Raji (cell line): Measurements from ENCODE around the gene RNF151.

Experiments
- POLR2A ChIP-seq: IDR thresholded peaks from 2 replicates; pipeline ENCODE4 v1.6.1; 2011; ENCODE audit warnings: low read depth, low read length, control low read depth; ENCODE audit not compliant: insufficient read depth

Gene RNF151, protein sequence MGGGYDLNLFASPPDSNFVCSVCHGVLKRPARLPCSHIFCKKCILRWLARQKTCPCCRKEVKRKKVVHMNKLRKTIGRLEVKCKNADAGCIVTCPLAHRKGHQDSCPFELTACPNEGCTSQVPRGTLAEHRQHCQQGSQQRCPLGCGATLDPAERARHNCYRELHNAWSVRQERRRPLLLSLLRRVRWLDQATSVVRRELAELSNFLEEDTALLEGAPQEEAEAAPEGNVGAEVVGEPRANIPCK

DNA sequence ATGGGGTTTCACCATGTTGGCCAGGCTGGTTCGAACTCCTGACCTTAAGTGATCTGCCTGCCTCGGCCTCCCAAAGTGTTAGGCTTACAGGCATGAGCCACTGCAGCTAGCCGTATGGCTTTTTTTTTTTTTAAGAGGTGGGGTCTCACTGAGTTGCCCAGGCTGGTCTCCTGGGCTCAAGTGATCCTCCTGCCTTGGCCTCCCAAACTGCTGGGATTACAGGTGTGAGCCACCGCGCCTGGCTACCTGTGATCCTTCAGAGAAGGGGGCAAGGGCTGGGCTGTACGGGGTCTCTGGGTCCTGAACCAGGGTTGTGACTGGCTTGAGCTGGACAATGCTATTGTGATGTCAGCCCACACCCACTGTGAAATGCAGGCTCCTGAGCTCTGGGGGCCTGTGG lies at the start of gene RNF151:
RNF151 (plus strand) TSS at position 397 of the 400 bp plus-strand sequence. CDS start 26 bp downstream, outside the sequence.
- TF ChIP-seq POLR2A, result no peak

DNA sequence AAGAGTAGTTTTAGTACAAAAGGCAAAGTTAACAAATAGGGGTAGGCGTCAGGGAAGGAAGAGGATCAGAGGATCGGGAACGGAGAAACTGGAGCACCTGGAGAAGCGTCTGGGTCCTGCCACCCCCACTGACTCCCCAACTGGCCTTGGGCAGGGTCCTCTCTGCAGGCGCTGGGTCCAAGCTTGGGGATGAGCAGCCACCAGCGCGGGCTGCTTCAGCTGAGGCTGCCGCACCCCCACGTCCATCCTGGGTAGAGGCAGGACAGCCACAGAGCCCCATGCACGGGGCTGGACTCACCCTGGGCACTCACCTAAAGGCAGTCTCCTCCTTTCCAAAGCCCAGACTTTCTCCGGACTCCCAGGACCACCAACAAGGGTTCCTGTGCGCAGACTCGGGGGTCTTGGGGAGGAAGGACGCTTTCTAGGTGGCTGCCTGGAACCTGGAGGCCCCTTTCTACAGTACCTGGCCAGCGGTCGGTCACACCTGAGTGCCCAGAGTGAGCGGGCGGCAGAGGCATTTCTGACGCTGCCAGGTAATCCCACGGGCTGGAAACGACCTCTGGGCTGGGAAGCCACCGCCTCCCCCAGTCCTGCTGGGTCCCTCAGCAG lies 49.5 kb upstream of the RNF151 start:
- TF ChIP-seq POLR2A, result no peak

DNA sequence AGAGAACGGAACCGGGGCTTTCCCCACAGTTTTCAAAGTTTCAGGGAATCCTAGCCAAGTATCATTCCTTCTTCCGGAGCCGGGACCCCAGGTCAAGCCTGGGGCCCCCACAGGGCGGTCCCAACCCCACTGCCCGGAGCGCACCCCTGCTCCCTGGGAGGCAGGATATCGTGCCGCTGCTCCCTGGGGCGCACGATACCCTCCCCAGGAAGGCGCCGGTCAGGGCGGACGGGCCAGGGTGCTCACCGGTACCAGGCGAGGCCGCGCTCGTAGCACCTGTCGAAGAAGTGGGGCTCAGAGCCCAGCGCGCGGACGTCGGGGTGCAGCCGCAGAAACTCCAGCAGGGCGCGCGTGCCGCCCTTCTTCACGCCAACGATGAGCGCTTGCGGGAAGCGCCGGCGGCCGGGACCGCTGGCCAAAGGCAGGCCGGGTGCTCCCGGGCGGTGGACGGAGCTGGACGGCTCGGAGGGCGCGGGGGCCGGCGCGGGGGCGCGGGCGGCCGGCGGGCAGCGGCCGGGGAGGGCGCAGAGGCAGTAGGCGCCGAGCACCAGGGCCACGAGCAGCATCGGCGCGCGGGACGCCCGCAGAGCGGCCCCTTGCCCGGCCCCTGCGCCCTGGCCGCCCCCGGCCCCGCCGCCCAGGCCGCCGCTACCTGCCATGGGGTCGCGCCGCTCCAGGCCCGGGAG lies 48.8 kb upstream of the RNF151 start:
- TF ChIP-seq POLR2A, result no peak

DNA sequence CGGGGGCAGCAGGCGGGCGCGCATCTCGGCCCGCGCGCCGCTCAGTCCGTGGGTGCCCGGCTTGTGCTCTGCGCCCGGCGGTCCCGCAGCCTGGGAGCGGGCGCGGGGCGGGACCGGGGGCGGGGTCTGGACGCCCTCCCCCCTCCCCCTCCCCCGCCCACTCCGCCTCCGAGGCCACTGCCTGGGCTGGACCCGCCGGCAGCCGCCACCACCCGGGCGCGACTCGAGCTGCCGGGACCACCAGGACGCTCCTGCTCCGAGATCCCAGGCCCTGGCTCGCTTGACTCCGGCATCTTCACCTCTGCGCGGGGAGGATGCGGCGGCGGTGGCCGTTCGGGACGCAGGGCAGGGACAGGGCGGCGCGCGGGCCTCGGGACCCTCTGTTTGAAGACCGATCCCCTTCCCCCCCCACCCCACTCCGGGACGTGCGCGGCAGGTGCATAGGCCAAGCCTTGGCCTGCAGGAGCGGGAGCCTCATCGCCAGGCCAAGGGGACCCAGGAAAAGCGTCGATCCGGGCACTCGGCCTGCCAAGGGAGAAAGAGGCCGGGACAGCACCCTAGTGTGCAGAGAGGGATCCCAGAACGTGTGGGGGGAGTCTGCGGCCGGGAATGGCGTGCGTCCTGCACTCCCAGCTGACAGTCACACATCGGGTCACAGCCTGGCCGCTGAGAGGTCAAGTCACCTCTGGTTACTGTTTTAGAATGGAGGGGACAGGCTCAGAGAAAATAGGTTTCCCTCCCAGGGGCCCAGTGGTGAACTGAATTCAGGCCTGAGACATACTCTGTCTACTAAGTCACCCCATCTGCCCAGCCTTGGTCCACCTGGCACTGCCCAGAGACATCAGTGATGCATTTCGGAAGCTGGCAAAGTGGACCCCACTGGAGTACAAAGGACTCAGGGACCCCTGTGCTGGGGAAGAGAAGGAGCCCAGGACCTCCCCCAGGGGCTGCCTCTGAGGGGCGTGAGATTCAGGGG lies 48.0 kb upstream of the RNF151 start, which contains the start of gene HS3ST6:
HS3ST6 (minus strand) TSS at position 65 of the 976 bp plus-strand sequence. CDS start 92 bp downstream, outside the sequence.
- TF ChIP-seq POLR2A, result no peak

DNA sequence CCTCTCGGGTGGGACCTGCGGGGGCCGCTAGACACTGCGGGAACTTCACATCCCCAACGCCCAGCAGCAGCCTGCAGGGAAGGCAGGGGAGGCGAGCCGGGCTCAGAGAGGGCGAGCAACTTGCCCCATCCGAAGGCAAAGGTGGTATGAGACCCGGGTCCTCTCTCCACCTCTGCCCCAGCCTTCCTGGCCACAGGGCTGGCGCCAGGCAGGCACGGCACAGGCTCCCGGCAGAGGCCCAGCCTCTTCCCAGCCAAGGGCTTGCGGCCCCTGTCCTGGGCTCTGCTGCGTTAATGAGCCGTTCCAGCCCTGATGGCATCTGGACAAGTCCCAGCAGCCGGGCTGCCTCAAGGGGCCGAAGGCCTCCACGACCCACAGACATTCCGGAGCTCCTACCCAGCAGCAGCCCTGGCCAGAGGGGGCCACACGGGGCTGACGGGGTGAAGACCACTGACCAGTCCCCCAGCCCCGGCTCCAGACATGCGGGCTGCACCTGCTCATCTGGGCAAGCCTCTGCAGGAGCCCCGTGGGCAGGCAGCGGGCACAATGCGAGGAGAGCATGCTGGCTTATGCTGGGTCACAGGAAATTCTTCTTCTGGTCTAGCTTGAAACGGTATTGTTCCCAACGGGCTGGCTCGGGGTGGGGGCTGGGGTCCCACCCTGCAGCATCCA lies 47.2 kb upstream of the RNF151 start:
- no peak for TF ChIP-seq POLR2A

DNA sequence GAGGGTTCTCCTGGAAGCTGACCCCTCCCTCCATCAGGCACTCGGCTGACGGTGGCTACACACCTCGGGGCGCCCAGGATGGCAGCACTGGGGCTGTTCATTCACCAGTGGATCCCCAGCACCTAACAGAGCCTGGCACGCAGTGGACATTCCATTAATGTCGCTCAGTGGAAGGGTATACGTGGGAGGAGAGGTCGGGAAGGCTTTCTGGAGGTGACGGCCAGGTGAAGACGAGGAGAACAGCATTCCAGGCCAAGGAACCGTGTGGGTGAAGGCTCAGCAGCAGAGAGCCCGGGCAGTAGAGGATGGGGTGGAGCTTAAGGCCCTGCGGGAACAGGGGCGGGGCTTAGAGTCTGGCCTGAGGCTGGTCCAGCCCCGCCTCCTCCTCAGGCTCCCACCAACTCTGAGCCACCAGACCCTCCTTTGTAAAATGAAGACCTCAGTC lies 45.9 kb upstream of the RNF151 start:
- no peak for TF ChIP-seq POLR2A

DNA sequence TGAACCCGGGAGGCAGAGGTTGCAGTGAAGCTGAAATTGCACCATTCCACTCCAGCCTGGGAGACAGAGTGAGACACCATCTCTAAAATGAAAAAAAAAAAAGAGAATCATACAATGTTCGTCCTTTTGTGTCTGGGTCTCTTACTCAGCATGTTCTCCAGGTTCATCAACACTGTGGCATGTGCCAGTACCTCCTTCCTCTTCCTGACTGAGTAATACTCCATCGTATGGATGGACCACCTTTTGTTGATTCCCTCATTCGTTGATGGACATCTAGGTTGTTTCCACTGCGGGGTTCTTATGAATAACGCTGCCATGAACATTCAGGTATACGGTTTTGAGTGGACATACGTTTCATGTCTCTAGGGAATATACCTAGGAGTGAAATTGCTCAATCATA lies 44.3 kb upstream of the RNF151 start:
- TF ChIP-seq POLR2A, result no peak

DNA sequence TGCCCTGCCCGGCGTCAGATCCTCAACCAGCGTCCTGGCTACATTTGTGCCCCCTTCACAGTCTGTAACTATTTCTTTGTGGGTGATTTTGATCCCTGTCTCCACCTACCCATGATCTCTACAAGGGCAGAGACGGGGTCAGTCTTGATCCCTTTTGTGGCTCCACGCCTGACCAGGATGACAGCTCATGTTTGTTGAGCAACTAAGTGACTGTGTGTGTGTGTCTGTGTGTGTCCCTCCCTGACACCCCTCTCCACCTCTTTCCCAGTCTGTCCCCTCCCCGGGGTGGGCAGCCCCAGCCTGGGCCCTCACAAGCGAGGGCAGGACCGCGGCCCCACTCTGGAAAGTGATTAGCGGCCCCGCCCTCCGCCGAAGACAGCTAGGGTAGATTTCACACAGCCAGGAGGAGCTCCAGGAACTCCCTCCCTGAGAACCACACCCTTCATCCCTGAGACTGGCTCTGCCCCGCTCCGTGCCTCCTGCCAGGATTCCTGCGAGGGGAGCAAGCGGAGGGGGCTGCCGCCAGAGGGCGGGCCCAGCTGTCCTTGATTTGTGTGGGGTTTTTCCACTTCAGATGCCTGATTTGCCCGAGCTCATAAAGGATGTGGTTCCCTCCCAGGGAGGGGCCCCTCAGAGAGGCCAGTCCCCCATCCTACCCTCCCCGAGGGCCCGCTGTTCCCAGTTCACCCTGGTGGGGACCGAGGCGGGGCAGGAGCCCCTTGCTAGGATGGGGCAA lies 43.2 kb upstream of the RNF151 start:
- TF ChIP-seq POLR2A, result no peak

DNA sequence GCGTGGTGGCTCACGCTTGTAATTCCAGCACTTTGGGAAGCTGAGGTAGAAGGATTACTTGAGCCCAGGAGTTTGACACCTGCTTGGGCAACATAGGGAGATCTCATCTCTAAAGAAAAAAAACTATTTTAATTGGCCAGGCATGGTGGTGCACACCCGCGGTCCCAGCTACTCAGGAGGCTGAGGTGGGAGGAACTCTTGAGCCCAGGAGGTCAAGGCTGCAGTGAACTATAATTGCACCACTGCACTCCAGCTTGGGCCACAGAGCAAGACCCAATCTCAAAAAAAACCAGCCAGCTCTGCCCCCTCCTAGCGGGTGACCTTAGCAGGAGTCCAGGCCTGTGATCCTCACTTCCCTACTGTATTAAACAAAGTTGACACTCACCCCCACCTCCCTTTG lies 42.6 kb upstream of the RNF151 start:
- no peak for TF ChIP-seq POLR2A

DNA sequence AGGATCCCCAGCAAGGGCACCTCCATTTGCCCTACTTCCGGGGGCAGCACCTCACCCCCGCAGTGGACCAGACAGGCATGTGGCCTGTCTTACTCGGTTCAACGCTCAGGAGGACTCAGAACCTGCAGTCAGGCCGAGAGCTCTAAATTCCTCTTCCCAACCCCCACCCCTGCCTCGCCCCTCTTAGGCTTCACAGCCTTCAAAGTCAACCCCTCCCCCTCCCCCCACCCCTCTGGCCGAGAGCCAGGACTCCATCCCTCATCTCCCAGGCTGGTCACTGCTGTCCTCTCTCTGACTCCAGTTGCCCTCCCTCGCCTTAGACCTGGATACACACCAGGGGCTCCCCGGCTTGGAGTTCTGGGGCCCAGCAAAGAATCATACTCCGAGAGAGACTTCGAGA lies 40.4 kb upstream of the RNF151 start:
- TF ChIP-seq POLR2A, result no peak

DNA sequence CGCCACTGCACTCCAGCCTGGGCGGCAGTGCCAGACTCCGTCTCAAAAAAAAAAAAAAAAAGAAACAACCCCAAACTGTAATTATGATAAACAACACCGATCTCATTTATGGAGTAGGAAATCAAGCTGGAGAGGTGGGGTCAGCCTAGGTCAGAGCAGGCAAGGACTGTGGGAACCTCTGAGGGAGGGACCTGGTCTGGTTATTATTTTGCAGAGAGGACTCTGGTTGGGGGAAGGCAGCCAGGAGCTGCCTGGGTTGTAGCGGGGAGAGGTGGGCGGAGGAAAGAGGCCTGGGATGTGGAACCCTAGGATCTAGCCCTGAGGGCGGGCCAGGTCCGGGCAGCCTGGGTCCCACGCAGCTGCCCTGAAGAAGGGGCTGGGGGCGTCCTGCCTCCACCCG lies 37.6 kb upstream of the RNF151 start:
- no peak for TF ChIP-seq POLR2A

DNA sequence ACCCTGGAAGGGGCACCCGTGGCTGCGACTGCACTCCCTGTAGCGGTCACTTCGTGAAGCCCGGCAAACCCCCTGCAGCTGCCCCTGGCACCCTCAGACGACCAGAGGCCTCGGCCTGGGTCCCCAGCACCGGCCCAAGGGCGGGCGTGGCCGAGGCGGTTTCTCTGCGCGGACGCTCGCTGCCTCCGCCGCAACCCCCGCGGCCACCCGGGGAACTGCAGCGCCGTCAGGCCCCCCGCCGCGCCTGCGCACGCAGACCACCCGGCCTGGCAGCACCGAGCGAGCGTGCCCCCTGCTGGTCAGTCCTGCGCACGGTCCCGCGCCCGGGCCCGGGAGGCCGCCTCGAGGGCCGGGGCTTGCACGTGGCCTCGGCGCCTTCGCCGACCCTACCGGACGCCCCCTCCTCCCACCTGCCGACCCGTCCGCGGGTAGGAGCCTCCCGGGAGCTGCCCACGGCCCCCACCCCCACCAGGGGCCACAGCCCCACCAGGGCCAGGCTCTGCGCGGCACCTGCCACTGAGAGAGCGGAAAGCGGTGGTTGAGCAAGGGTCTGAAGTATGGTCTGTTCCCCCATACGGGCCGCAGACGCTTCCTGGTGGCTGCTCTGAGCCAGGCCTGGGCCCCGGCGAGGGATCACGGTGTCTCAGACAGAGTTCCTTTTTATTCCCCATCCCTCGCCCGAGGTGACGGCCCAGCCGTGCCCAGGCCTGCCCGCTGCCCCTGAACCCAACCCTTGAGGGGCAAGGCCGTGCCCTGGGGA lies 36.9 kb upstream of the RNF151 start:
- peak; percentile 53; the same call in 1 of the 2 replicates for TF ChIP-seq POLR2A

DNA sequence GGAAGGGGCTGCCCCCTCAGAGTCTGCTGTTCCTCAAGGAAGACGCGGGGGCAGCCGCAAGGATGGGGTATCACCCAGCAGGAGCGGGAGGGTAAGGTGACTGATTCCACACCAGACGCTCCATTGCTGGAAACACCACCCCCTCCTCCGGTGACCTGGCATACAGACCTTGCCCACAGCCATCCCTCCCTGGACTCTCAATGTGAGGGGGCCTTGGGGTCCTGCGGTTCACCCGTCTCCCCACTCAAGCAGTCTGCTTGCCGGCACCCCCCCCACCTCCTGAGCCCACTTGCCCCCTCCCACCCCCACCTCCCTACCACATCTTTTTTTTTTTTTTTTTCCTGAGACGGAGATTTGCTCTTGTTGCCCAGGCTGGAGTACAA lies 36.3 kb upstream of the RNF151 start:
- TF ChIP-seq POLR2A, result no peak
